ENCODE results near the gene MAGEA11.
"Not testable (repeated sequence)": the region's sequence is repeated elsewhere in the genome, so short reads cannot be mapped to it uniquely, and the experiment has no call there.

MAGEA11 gene

GRCh38 chrX:149720021-149720689 is 8.3 kb downstream of the MAGEA11 start:
- DNase-seq = no peak

DNA sequence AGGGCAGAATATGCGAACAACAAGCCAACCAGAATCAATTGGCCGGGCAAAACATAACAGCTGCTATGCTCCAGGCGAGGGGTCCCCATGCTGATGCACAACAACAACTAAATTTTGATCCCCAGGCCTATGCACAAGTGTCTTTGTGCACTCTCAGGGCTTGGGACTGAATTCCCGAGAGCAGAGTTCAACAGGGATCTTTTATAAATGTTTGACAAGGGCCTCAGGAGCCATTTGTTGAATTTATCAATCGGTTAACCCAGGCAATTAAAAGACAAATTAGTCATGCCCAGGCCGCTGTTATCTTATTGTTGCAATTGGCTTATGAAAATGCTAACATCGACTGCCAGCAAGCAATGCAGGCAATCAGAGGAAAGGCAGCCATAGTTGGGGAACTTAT is 9.4 kb downstream of the MAGEA11 start:
- not testable (repeated sequence) for DNase-seq

DNA sequence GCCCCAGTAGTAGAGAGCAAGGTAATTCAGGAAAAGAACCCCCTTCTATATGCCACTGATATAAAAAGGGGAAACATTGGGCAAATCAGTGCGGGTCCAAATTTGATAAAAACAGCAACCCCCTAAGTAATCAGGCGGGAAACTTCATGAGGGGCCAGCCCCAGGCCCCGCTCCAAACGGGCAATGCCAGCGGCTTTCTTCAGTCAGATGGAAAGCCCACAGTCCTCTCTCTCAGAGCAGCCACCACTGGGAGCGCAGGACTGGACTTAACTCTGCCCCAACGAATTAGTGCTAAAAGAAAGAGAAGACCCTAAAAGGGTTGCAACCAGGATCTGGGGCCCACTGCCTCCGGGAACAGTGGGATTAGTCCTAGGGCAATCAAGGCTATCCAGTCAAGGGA is 9.9 kb downstream of the MAGEA11 start:
- DNase-seq = no peak

DNA sequence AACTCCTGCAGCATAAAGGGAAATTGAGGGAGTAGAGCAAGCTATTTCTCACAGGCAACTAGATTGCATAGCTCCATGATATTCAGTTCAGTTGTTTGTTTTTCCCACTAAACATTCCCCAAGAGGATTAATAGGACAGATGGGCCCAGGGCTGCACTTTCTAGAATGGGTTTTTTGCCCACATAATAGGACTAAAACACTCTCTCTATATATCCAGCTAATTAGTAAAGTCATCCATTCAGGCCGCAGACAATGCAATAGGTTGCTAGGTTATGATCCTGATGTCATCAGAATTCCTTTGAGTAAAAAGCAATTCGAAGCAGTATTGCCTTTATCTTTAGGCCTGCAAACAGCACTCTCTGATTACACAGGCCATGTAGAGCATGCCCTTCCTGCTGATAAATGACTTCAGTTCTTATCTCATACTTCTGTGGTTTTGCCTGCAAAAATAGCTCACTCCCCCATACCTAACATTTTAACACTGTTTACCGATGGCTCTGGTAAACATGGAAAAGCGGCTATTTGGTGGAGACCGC is 11.8 kb downstream of the MAGEA11 start:
- DNase-seq = not testable (repeated sequence)

DNA sequence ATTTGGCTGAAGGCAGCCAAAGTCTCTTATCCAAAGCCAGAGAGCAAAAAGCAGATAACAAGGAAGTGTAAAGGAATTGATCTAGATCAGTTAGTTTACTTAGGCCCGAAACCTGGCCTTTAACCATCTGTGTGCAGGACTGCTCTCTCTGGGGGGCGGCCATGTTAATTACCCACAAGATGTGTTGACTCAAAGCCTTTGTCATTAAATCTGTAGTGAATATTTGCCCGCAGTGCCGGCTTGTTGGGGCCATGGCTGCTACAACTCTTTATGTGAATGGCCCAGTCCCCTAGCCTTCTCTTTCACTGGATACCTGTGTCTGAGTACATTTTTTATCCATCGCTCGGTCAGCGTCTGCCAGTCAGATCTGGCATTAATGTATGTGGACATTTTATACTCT is 15.4 kb downstream of the MAGEA11 start:
- DNase-seq = not testable (repeated sequence)

DNA sequence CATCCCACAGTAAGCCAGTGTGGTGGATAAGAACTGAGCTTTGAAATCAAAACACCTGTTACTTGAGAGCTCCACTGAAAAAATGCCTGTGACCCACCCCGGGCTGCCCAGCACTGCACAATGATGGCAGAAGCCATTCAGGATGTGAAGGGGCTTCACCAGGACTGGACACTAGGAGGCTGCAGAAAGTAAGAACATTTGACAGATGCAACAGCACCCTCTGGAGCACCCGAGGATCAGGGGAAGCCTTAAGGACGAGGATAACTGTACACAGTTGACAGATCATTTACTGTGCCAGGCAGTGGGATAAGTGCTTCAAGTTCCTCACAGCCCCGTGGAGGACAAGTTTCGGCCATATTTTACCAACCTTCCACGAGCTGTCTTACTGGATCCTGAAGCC is 30.4 kb downstream of the MAGEA11 start:
- not testable (repeated sequence) for DNase-seq

GRCh38 chrX:149746390-149747007 is 34.6 kb downstream of the MAGEA11 start:
- not testable (repeated sequence) for DNase-seq

- DNase-seq = no peak
Observed at GRCh38 chrX:149757206-149758067, 45.6 kb downstream of the MAGEA11 start.

DNA sequence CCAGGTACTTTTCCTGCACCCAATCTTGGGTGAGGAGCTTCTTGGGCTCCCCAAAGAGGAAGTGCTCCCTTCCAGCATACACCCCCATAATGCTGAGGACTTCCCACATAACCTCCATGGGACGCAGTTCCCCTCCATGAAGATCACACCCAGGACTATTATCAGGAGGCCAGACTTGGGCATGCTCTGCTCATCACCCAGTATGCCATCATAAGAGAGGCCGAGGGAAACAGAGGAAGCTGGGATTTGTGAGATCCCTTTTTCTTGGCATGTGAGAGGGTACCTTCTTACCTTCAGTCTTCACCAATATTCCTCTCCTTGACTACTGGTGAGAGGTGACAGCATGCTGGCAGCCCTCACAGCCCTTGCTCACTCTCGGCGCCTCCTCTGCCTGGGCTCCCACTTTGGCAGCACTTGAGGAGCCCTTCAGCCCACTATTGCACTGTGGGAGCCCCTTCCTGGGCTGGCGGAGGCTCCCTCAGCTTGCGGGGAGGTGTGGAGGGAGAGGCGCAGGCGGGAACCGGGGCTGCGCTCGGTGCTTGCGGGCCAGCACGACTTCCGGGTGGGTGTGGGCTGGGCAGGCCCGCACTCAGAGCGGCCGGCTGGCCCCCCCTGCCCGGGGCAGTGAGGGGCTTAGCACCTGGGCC is 46.3 kb downstream of the MAGEA11 start:
- DNase-seq = no peak

DNA sequence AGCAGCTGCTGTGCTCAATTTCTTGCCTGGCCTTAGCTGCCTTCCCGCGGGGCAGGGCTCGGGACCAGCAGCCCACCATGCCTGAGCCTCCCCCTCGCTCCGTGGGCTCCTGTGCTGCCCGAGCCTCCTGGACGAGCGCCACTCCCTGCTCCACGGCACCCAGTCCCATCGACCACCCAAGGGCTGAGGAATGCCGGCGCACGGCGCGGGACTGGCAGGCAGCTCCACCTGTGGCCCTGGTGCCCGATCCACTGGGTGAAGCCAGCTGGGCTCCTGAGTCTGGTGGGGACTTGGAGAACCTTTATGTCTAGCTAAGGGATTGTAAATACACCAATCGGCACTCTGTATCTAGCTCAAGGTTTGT is 46.8 kb downstream of the MAGEA11 start:
- not testable (repeated sequence) for DNase-seq

GRCh38 chrX:149759824-149760223 is 48.0 kb downstream of the MAGEA11 start:
- no peak for DNase-seq

- DNase-seq = no peak
Observed at GRCh38 chrX:149760965-149761364, 49.1 kb downstream of the MAGEA11 start.

- not testable (repeated sequence) for DNase-seq
Observed at GRCh38 chrX:149761858-149762674, 50.2 kb downstream of the MAGEA11 start.

DNA sequence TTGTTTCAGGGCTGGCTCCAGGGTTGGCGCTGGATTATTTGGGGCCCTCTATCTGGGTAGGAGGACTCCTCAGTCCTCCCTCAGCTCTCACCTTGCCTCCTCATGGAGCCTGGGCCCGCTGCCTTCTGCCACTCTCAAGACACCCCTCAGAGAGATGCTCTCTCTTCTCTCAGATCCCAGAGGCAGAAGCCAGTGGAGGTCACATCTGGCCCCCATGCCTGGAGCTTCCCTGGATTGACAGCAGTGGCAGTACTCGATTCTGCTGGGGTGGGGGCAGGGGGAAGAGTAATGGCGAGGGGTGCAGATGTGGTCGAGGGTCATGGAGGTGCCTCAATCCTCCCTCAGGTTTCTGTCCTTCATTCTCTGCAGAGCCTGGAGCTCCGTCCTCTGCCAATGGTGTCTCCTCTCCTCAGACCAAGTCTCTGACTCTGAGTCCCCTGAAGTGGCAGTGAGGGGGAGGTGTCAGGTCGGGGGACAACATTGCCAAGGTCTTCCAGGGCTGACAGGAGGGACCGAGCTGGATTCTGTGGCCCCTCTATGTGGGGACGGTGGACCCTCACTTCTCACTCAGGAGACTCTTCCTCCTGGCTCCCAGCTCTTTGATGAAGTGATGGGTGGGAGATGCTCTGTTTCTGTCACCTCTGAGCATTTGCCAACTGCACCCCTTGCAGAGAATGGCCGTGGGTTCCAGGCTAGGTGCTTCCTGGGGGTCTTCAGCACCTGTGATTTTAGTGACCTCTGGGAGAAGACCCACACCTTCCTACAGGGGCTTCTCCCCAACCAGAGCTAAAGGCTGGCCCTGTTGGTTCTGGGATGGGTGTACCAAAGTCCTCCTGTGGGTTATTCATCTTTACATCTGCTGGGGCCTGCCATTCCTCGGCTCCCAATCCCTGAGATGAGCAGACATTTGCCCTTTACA is 51.1 kb downstream of the MAGEA11 start:
- no peak for DNase-seq

Measured in HCEC 1CT (cell line).